GM18520 (cell line): ENCODE data around the gene SIVA1.

Source experiments
- ATAC-seq: cut with Tn5 transposase; IDR thresholded peaks from one replicate; pipeline ENCODE4 v1.9.1; 2021; ENCODE audit not compliant: unreplicated experiment

Gene SIVA1

GRCh38 chr14:104806625-104807465 is 53.9 kb downstream of the SIVA1 start:
- no peak for ATAC-seq

GRCh38 chr14:104808456-104808855 is 55.5 kb downstream of the SIVA1 start:
- no peak for ATAC-seq
